ENCODE measurements around the gene CEP350.

The CEP350 gene

DNA sequence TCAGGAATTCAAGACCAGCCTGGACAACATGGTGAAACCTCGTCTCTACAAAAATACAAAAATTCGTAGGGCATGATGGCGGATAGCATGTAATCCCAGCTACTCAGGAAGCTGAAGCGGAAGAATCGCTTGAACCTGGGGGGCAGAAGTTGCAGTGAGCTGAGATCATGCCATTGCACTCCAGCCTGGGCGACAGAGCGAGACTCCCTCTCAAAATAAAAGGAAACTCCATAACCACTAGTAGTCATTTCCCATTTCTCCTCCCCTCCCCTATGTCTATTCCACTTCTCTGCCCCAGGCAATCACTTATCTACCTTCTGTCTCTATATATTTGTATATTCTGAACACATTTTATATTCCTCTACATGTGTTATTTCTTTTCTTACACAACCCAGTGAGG, 4.0 kb upstream of the CEP350 start:
- DNase-seq, result peak; percentile 12 to 30
- H3K4me2 ChIP-seq (ENCODE audit: low read length), result no peak overlapping the region
- H4K91ac ChIP-seq (ENCODE audit: low read depth, low read length), result no peak overlapping the region
- peaks cover 6% of the 10 kb centered on the region for H3K79me2 ChIP-seq (ENCODE audit: control insufficient read depth, insufficient read depth, low read length, poor library complexity)
- H3K9me3 ChIP-seq (ENCODE audit: insufficient read depth, low read depth, low read length), result no peaks in the 10 kb centered on the region
- no peak overlapping the region for H4K8ac ChIP-seq (ENCODE audit: low read depth, low read length)
- H3K79me1 ChIP-seq (ENCODE audit: low read length), result peaks cover 6% of the 10 kb centered on the region
- H2BK120ac ChIP-seq (ENCODE audit: insufficient read depth, low read length, poor library complexity), result no peak overlapping the region
- no peak overlapping the region for H2AFZ ChIP-seq (ENCODE audit: insufficient read depth, low read length, poor library complexity)
- H3K4me1 ChIP-seq (ENCODE audit: control insufficient read depth in 1 of 2, insufficient read depth in 2 of 2, low read length in 2 of 2), result no peaks in the 10 kb centered on the region
- H3K9ac ChIP-seq (ENCODE audit: low read length), result no peak overlapping the region
- no peak overlapping the region for H2BK12ac ChIP-seq (ENCODE audit: low read length)
- H3K27ac ChIP-seq (ENCODE audit: low read depth, low read length), result no peak overlapping the region
- H3K4ac ChIP-seq (ENCODE audit: low read depth, low read length), result no peak overlapping the region
- no peak overlapping the region for H3K23ac ChIP-seq (ENCODE audit: low read length)
- H2AK5ac ChIP-seq (ENCODE audit: low read length), result no peak overlapping the region
- WGBS (ENCODE audit: extremely low coverage, insufficient coverage, insufficient read length), result no CpG with 5 or more reads among the region's 7 CpGs
- H3K18ac ChIP-seq (ENCODE audit: low read length), result no peak overlapping the region
- no peak overlapping the region for H2BK5ac ChIP-seq (ENCODE audit: low read depth, low read length, poor library complexity)
- no peaks in the 10 kb centered on the region for H3K36me3 ChIP-seq (ENCODE audit: control insufficient read depth in 1 of 2, insufficient read depth in 2 of 2, low read length in 2 of 2)
- H4K12ac ChIP-seq (ENCODE audit: low read depth, low read length), result no peak overlapping the region
- H3K14ac ChIP-seq (ENCODE audit: low read length), result no peak overlapping the region
- no peak overlapping the region for H3K4me3 ChIP-seq (ENCODE audit: low read depth, low read length)
- H3K27me3 ChIP-seq (ENCODE audit: insufficient read depth, low read length), result no peaks in the 10 kb centered on the region

DNA sequence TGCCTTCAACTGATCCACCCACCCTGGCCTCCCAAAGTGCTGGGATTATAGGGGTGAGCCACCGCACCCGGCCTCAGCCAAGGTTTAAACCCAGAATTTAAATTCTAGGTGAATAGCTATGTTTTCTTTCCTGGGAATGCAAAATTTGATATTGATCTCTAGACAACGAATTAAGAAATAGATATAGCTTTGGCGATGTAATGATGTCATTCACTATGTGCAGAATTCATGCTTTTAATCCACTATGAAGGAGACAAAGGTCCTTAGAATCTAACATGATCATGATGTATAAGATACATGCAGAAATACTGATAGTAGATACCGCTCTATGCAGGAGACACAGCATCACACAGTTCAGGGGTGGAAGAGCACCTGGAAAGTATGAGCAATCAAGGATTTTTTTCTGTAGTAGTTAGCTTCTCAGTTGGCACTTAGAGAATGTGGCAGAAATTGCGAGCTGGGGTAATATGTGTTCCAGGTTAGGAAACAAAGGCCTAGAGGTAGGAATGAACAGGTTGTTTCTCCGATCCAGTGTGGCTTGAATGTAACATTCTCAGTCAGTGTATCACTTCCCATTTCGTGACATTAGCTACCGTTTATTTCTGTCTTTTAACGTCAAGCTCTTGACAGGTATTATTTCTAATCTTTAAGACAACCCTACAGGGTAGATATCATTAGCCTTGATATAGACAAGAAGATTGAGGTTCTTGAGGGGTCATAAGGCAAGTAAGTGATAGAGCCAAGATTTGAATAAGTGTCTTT, 3.0 kb upstream of the CEP350 start:
- Histone ChIP-seq H3K4me1 (ENCODE audit: control insufficient read depth in 1 of 2, insufficient read depth in 2 of 2, low read length in 2 of 2) (no peaks in the 10 kb centered on the region), H3K36me3 (ENCODE audit: control insufficient read depth in 1 of 2, insufficient read depth in 2 of 2, low read length in 2 of 2) (no peaks in the 10 kb centered on the region), H3K9ac (ENCODE audit: low read length) (no peak overlapping the region), H3K79me1 (ENCODE audit: low read length) (peaks cover 6% of the 10 kb centered on the region), H3K18ac (ENCODE audit: low read length) (no peak overlapping the region), H2BK5ac (ENCODE audit: low read depth, low read length, poor library complexity) (no peak overlapping the region), H4K91ac (ENCODE audit: low read depth, low read length) (no peak overlapping the region), H3K27ac (ENCODE audit: low read depth, low read length) (no peak overlapping the region), H3K23ac (ENCODE audit: low read length) (no peak overlapping the region), H2BK12ac (ENCODE audit: low read length) (no peak overlapping the region), H3K4me2 (ENCODE audit: low read length) (no peak overlapping the region), H3K14ac (ENCODE audit: low read length) (no peak overlapping the region), H3K9me3 (ENCODE audit: insufficient read depth, low read depth, low read length) (no peaks in the 10 kb centered on the region), H3K27me3 (ENCODE audit: insufficient read depth, low read length) (no peaks in the 10 kb centered on the region), H4K8ac (ENCODE audit: low read depth, low read length) (no peak overlapping the region), H3K79me2 (ENCODE audit: control insufficient read depth, insufficient read depth, low read length, poor library complexity) (peaks cover 6% of the 10 kb centered on the region), H2AK5ac (ENCODE audit: low read length) (no peak overlapping the region), H2AFZ (ENCODE audit: insufficient read depth, low read length, poor library complexity) (no peak overlapping the region), H3K4ac (ENCODE audit: low read depth, low read length) (no peak overlapping the region), H4K12ac (ENCODE audit: low read depth, low read length) (no peak overlapping the region), H2BK120ac (ENCODE audit: insufficient read depth, low read length, poor library complexity) (no peak overlapping the region), H3K4me3 (ENCODE audit: low read depth, low read length) (no peak overlapping the region)
- WGBS (ENCODE audit: extremely low coverage, insufficient coverage, insufficient read length), result no CpG with 5 or more reads among the region's 10 CpGs
- DNase-seq, result peak; percentile 64 to 85

DNA sequence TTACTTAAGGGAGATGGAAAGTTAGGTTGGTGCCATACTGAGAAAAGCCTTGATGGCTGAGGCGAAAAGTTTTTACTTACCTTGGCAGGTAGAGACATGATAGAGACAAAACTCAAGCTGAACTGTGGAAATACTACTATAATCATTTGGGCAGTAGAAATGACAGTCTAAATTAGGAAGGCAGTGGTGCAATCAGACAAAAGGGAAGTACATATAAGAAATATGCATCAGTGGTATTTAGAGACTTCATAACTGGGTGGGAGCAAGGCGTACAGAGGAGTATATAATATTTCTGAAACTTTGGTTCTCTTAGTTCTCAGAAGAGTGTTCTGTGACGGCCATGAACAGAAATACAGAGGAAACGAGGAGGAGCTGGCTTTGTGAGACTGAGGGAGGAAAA, 2.4 kb upstream of the CEP350 start:
- H2AK5ac ChIP-seq (ENCODE audit: low read length), result no peak overlapping the region

DNA sequence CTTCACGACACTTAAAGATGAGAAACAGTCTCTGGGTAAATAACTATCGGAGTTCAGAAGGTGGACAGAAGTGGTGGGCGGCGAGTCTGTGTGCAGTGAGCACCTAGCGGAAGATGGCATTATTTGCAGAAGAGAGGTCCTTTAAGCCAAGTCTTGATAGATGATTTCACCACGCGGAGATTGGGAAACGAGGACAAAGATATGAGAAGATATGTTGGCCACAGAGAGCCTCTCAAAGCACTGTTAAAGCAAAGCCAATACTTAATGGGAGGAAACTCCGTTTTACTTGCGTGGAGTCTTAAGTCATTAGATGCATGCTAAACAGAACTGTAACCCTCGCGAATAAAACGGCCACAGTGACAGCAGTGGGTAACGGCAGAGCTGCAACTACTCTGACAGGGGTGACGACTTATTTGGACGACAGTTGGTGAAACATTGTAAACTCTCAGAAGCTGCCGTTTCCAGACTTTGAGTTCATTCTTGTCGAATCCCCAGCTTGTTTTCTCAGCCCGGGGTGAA, 577 bp upstream of the CEP350 start:
- H2AK5ac ChIP-seq (ENCODE audit: low read length), result no peak overlapping the region
- peak overlapping the region; percentile 24 for H3K9ac ChIP-seq (ENCODE audit: low read length)
- H3K27ac ChIP-seq (ENCODE audit: low read depth, low read length), result peak overlapping the region; percentile 35
- H2BK120ac ChIP-seq (ENCODE audit: insufficient read depth, low read length, poor library complexity), result peak overlapping the region; percentile 26
- H3K4me1 ChIP-seq (ENCODE audit: control insufficient read depth in 1 of 2, insufficient read depth in 2 of 2, low read length in 2 of 2), result no peaks in the 10 kb centered on the region
- no peak overlapping the region for H2BK5ac ChIP-seq (ENCODE audit: low read depth, low read length, poor library complexity)
- H2BK12ac ChIP-seq (ENCODE audit: low read length), result no peak overlapping the region
- H3K79me2 ChIP-seq (ENCODE audit: control insufficient read depth, insufficient read depth, low read length, poor library complexity), result peaks cover 6% of the 10 kb centered on the region
- H3K18ac ChIP-seq (ENCODE audit: low read length), result peak overlapping the region; percentile 20
- H4K12ac ChIP-seq (ENCODE audit: low read depth, low read length), result no peak overlapping the region
- peaks cover 6% of the 10 kb centered on the region for H3K79me1 ChIP-seq (ENCODE audit: low read length)
- no CpG with 5 or more reads among the region's 19 CpGs for WGBS (ENCODE audit: extremely low coverage, insufficient coverage, insufficient read length)
- H3K36me3 ChIP-seq (ENCODE audit: control insufficient read depth in 1 of 2, insufficient read depth in 2 of 2, low read length in 2 of 2), result no peaks in the 10 kb centered on the region
- H3K4ac ChIP-seq (ENCODE audit: low read depth, low read length), result no peak overlapping the region
- peak; percentile 45 to 76 for DNase-seq
- peak overlapping the region; percentile 83 for H2AFZ ChIP-seq (ENCODE audit: insufficient read depth, low read length, poor library complexity)
- H3K23ac ChIP-seq (ENCODE audit: low read length), result no peak overlapping the region
- no peaks in the 10 kb centered on the region for H3K9me3 ChIP-seq (ENCODE audit: insufficient read depth, low read depth, low read length)
- H4K91ac ChIP-seq (ENCODE audit: low read depth, low read length), result peak overlapping the region; percentile 37
- no peaks in the 10 kb centered on the region for H3K27me3 ChIP-seq (ENCODE audit: insufficient read depth, low read length)
- peak overlapping the region; percentile 74 for H3K4me3 ChIP-seq (ENCODE audit: low read depth, low read length)
- peak overlapping the region; percentile 39 for H4K8ac ChIP-seq (ENCODE audit: low read depth, low read length)
- H3K4me2 ChIP-seq (ENCODE audit: low read length), result peak overlapping the region; percentile 82
- no peak overlapping the region for H3K14ac ChIP-seq (ENCODE audit: low read length)

More for the DNA sequence above, 2.4 kb upstream of the CEP350 start:
- Histone ChIP-seq H3K79me2 (ENCODE audit: control insufficient read depth, insufficient read depth, low read length, poor library complexity) (peaks cover 6% of the 10 kb centered on the region), H3K4me3 (ENCODE audit: low read depth, low read length) (no peak overlapping the region), H3K27ac (ENCODE audit: low read depth, low read length) (no peak overlapping the region), H3K79me1 (ENCODE audit: low read length) (peaks cover 6% of the 10 kb centered on the region), H2BK120ac (ENCODE audit: insufficient read depth, low read length, poor library complexity) (no peak overlapping the region), H3K9me3 (ENCODE audit: insufficient read depth, low read depth, low read length) (no peaks in the 10 kb centered on the region), H4K12ac (ENCODE audit: low read depth, low read length) (no peak overlapping the region), H4K8ac (ENCODE audit: low read depth, low read length) (no peak overlapping the region), H3K14ac (ENCODE audit: low read length) (no peak overlapping the region), H3K27me3 (ENCODE audit: insufficient read depth, low read length) (no peaks in the 10 kb centered on the region), H2BK5ac (ENCODE audit: low read depth, low read length, poor library complexity) (no peak overlapping the region), H3K4ac (ENCODE audit: low read depth, low read length) (no peak overlapping the region), H3K23ac (ENCODE audit: low read length) (no peak overlapping the region), H3K18ac (ENCODE audit: low read length) (no peak overlapping the region), H3K36me3 (ENCODE audit: control insufficient read depth in 1 of 2, insufficient read depth in 2 of 2, low read length in 2 of 2) (no peaks in the 10 kb centered on the region), H3K4me1 (ENCODE audit: control insufficient read depth in 1 of 2, insufficient read depth in 2 of 2, low read length in 2 of 2) (no peaks in the 10 kb centered on the region), H2BK12ac (ENCODE audit: low read length) (no peak overlapping the region), H4K91ac (ENCODE audit: low read depth, low read length) (no peak overlapping the region), H3K4me2 (ENCODE audit: low read length) (no peak overlapping the region), H3K9ac (ENCODE audit: low read length) (no peak overlapping the region), H2AFZ (ENCODE audit: insufficient read depth, low read length, poor library complexity) (no peak overlapping the region)
- WGBS (ENCODE audit: extremely low coverage, insufficient coverage, insufficient read length), result no CpG with 5 or more reads among the region's 4 CpGs
- DNase-seq, result no peak

All from trophoblast cell (in vitro differentiated cells and primary cell).